ENCODE data around the gene SLC25A24.

- TF ChIP-seq POLR2A (IDR thresholded peaks at IDR 0.05) (no peak), CTCF (IDR thresholded peaks at IDR 0.05) (no peak)
Observed at GRCh38 chr1:108142258-108142657, 57.9 kb downstream of the SLC25A24 start.

All from ovary (tissue), 3 donors.